Measurements from ENCODE around the gene GPR158. TPM values are rescaled to one million over a fixed set of nuclear protein-coding genes. Genes with fewer than 3 reads are reported as not detected.

GPR158 gene
- 0.18 and 0.49 TPM in 2 replicates for total RNA-seq (ENCODE audit: low replicate concordance)

GRCh38 chr10:25174461-25175230 is at the start of gene GPR158:
Gene GPR158 (plus strand): TSS chr10:25175001. CDS start chr10:25175421, 420 bp downstream.
- peak within 1 kb of the TSS; percentile 64 for H3K4me3 ChIP-seq (ENCODE audit: low read depth, low read length)
- DNase-seq (ENCODE audit: low read depth) = peak; percentile 92
- TF ChIP-seq CTCF (IDR thresholded peaks at IDR 0.05; ENCODE audit: insufficient read depth, low read length) = no peak

- no peak for DNase-seq (ENCODE audit: low read depth)
- no peak for TF ChIP-seq CTCF (IDR thresholded peaks at IDR 0.05; ENCODE audit: insufficient read depth, low read length)
- no peak overlapping the region for H3K4me3 ChIP-seq (ENCODE audit: low read depth, low read length)
Observed at GRCh38 chr10:25125201-25125611, 49.6 kb upstream of the GPR158 start.

GRCh38 chr10:25129592-25129991 is 45.2 kb upstream of the GPR158 start:
- DNase-seq (ENCODE audit: low read depth) = no peak
- no peak overlapping the region for H3K4me3 ChIP-seq (ENCODE audit: low read depth, low read length)
- TF ChIP-seq CTCF (IDR thresholded peaks at IDR 0.05; ENCODE audit: insufficient read depth, low read length) = no peak

GRCh38 chr10:25130906-25131305 is 43.9 kb upstream of the GPR158 start:
- peak; percentile 32 for DNase-seq (ENCODE audit: low read depth)
- H3K4me3 ChIP-seq (ENCODE audit: low read depth, low read length) = no peak overlapping the region
- TF ChIP-seq CTCF (IDR thresholded peaks at IDR 0.05; ENCODE audit: insufficient read depth, low read length) = no peak

GRCh38 chr10:25142116-25142864 is 32.5 kb upstream of the GPR158 start:
- TF ChIP-seq CTCF (IDR thresholded peaks at IDR 0.05; ENCODE audit: insufficient read depth, low read length) = no peak
- DNase-seq (ENCODE audit: low read depth) = no peak
- H3K4me3 ChIP-seq (ENCODE audit: low read depth, low read length) = no peak overlapping the region

- no peak for DNase-seq (ENCODE audit: low read depth)
- no peak for TF ChIP-seq CTCF (IDR thresholded peaks at IDR 0.05; ENCODE audit: insufficient read depth, low read length)
- no peak overlapping the region for H3K4me3 ChIP-seq (ENCODE audit: low read depth, low read length)
Observed at GRCh38 chr10:25157650-25158049, 17.2 kb upstream of the GPR158 start.
